CD4-positive, alpha-beta T cell treated with Interleukin-1 beta for 1 hour (primary cell): Measurements from ENCODE around the gene LINC01488.

ENCODE experiments used
- DNase-seq, 2 donors: peaks; one replicate each; pipeline ENCODE4 v3.0.0-alpha.2; 2020 to 2022

LINC01488 gene

GRCh38 chr11:69446108-69446507 lies 35.4 kb upstream of the LINC01488 start:
- no peak for DNase-seq

GRCh38 chr11:69447786-69448185 lies 33.7 kb upstream of the LINC01488 start:
- no peak for DNase-seq

- no peak for DNase-seq
Observed at GRCh38 chr11:69448471-69449284, 32.8 kb upstream of the LINC01488 start.

GRCh38 chr11:69449320-69450063 lies 32.0 kb upstream of the LINC01488 start:
- peak in 1 of 2 donors; percentile 9 for DNase-seq

- DNase-seq = no peak
Observed at GRCh38 chr11:69450064-69450856, 31.2 kb upstream of the LINC01488 start.

- no peak for DNase-seq
Observed at GRCh38 chr11:69450857-69451220, 30.6 kb upstream of the LINC01488 start.

GRCh38 chr11:69451289-69451688 lies 30.2 kb upstream of the LINC01488 start:
- no peak for DNase-seq

GRCh38 chr11:69452206-69452987 lies 29.1 kb upstream of the LINC01488 start:
- DNase-seq = no peak

GRCh38 chr11:69453151-69453550 lies 28.3 kb upstream of the LINC01488 start:
- DNase-seq = no peak

GRCh38 chr11:69454018-69454417 lies 27.4 kb upstream of the LINC01488 start:
- no peak for DNase-seq

GRCh38 chr11:69455969-69456368 lies 25.5 kb upstream of the LINC01488 start:
- DNase-seq = no peak

- DNase-seq = no peak
Observed at GRCh38 chr11:69456712-69457111, 24.8 kb upstream of the LINC01488 start.

- DNase-seq = no peak
Observed at GRCh38 chr11:69459848-69460539, 21.5 kb upstream of the LINC01488 start.

GRCh38 chr11:69460540-69461257 lies 20.8 kb upstream of the LINC01488 start:
- no peak for DNase-seq

GRCh38 chr11:69461272-69461962 lies 20.0 kb upstream of the LINC01488 start:
- no peak for DNase-seq

GRCh38 chr11:69462106-69462951 lies 19.1 kb upstream of the LINC01488 start:
- DNase-seq = no peak

GRCh38 chr11:69463181-69463994 lies 18.1 kb upstream of the LINC01488 start:
- no peak for DNase-seq
